Peyer's patch (tissue), 4 donors: ENCODE measurements around the gene CALD1. TPM values are rescaled to one million over a fixed set of nuclear protein-coding genes. Genes with fewer than 3 reads are reported as not detected.

Source experiments
- DNase-seq, 3 donors: peaks; one replicate each; pipeline ENCODE4 v3.0.0-alpha.2; 2017 to 2019
- H3K27ac ChIP-seq, 4 donors: fragments of 200-600 bp; sonication (generic); one replicate each; pipeline ENCODE4 v1.5.1; 2016 to 2019
- H3K27me3 ChIP-seq, 2 donors: fragments of 200-600 bp; sonication (generic); one replicate each; pipeline ENCODE4 v1.5.1; 2019
- H3K36me3 ChIP-seq, 3 donors: fragments of 200-600 bp; sonication (generic); one replicate each; pipeline ENCODE4 v1.5.1; 2016 to 2019
- H3K4me1 ChIP-seq, 4 donors: fragments of 200-600 bp; sonication (generic); one replicate each; pipeline ENCODE4 v1.5.1; 2016 to 2019
- H3K4me3 ChIP-seq, 4 donors: fragments of 200-600 bp; sonication (generic); 1 replicate in 3 of 4; 2 replicates in 1 of 4; pipeline ENCODE4 v1.5.1; 2016 to 2019; ENCODE audit warnings: mild to moderate bottlenecking in 1 of 4
- H3K9me3 ChIP-seq, 4 donors: fragments of 200-600 bp; sonication (generic); one replicate each; pipeline ENCODE4 v1.5.1; 2016 to 2019; ENCODE audit warnings: mild to moderate bottlenecking in 1 of 4
- CTCF ChIP-seq, 6 experiments: fragments of 450-650 bp in 4 of 6; fragments of 200-600 bp in 2 of 6; sonication (generic) in 1 of 6; IDR thresholded peaks; one replicate each; pipeline ENCODE4 v1.5.1; 2017 to 2019; ENCODE audit warnings: antibody characterized with exemption in 6 of 6, mild to moderate bottlenecking in 3 of 6, moderate library complexity in 1 of 6
- POLR2A ChIP-seq, 2 donors: fragments of 450-650 bp; IDR thresholded peaks; one replicate each; pipeline ENCODE4 v1.5.1; 2017; ENCODE audit warnings: antibody characterized with exemption in 2 of 2, mild to moderate bottlenecking in 2 of 2, moderate library complexity in 2 of 2
- total RNA-seq, 4 donors: library from RNA; depleted of rRNA; stranded (reverse); fragments of >200 nt; gene quantifications; one replicate each; pipeline ENCODE4 v1.1.0, GENCODE V29; 2016

The CALD1 gene
- total RNA-seq, 4 donors from 2014 or later = 39.2 to 536 (median 83.1) TPM

DNA sequence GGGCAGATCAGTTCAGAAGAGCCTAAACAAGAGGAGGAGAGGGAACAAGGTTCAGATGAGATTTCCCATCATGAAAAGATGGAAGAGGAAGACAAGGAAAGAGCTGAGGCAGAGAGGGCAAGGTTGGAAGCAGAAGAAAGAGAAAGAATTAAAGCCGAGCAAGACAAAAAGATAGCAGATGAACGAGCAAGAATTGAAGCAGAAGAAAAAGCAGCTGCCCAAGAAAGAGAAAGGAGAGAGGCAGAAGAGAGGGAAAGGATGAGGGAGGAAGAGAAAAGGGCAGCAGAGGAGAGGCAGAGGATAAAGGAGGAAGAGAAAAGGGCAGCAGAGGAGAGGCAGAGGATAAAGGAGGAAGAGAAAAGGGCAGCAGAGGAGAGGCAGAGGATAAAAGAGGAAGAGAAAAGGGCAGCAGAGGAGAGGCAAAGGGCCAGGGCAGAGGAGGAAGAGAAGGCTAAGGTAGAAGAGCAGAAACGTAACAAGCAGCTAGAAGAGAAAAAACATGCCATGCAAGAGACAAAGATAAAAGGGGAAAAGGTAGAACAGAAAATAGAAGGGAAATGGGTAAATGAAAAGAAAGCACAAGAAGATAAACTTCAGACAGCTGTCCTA lies 154.1 kb downstream of the CALD1 start:
- TF ChIP-seq POLR2A (IDR thresholded peaks at IDR 0.05) = no peak
- no peak for TF ChIP-seq CTCF (IDR thresholded peaks at IDR 0.05)
- peak overlapping the region in 2 of 4 donors; percentile 25 to 43 for H3K27ac ChIP-seq

GRCh38 chr7:134935701-134936100 lies 156.3 kb downstream of the CALD1 start:
- no peak overlapping the region for H3K4me3 ChIP-seq
- no peaks in the 10 kb centered on the region for H3K27me3 ChIP-seq
- peaks cover 0 to 6% (median 0%) of the 10 kb centered on the region in 3 donors for H3K36me3 ChIP-seq
- TF ChIP-seq CTCF (IDR thresholded peaks at IDR 0.05) (no peak), POLR2A (IDR thresholded peaks at IDR 0.05) (no peak)
- H3K27ac ChIP-seq = peak overlapping the region in 1 of 4 donors; percentile 1
- no peaks in the 10 kb centered on the region for H3K9me3 ChIP-seq
- peaks cover 0 to 8% (median 0%) of the 10 kb centered on the region in 4 donors for H3K4me1 ChIP-seq
- no peak for DNase-seq

More for the DNA sequence above, 154.1 kb downstream of the CALD1 start:
- H3K4me3 ChIP-seq = no peak overlapping the region
- no peaks in the 10 kb centered on the region for H3K9me3 ChIP-seq
- H3K36me3 ChIP-seq = peaks cover 0 to 9% (median 0%) of the 10 kb centered on the region in 3 donors
- DNase-seq = no peak
- peaks cover 0 to 8% (median 0%) of the 10 kb centered on the region in 4 donors for H3K4me1 ChIP-seq
- no peaks in the 10 kb centered on the region for H3K27me3 ChIP-seq

- H3K36me3 ChIP-seq = peaks cover 0 to 6% (median 0%) of the 10 kb centered on the region in 3 donors
- TF ChIP-seq CTCF (IDR thresholded peaks at IDR 0.05) = no peak
- no peak for TF ChIP-seq POLR2A (IDR thresholded peaks at IDR 0.05)
- H3K4me1 ChIP-seq = peaks cover 0 to 5% (median 0%) of the 10 kb centered on the region in 4 donors
- H3K27me3 ChIP-seq = no peaks in the 10 kb centered on the region
- no peak for DNase-seq
- no peak overlapping the region for H3K27ac ChIP-seq
- no peaks in the 10 kb centered on the region for H3K9me3 ChIP-seq
- H3K4me3 ChIP-seq = no peak overlapping the region
These were observed 157.6 kb downstream of the CALD1 start for GRCh38 chr7:134936893-134937510.

GRCh38 chr7:134938141-134938540 lies 158.7 kb downstream of the CALD1 start:
- H3K4me1 ChIP-seq = no peaks in the 10 kb centered on the region
- peaks cover 0 to 6% (median 0%) of the 10 kb centered on the region in 3 donors for H3K36me3 ChIP-seq
- TF ChIP-seq POLR2A (IDR thresholded peaks at IDR 0.05) (no peak), CTCF (IDR thresholded peaks at IDR 0.05) (no peak)
- no peaks in the 10 kb centered on the region for H3K9me3 ChIP-seq
- no peak overlapping the region for H3K27ac ChIP-seq
- no peak for DNase-seq
- no peaks in the 10 kb centered on the region for H3K27me3 ChIP-seq
- H3K4me3 ChIP-seq = no peak overlapping the region

GRCh38 chr7:134939136-134939535 lies 159.7 kb downstream of the CALD1 start:
- Histone ChIP-seq H3K4me1 (no peaks in the 10 kb centered on the region), H3K36me3 (peaks cover 0 to 6% (median 0%) of the 10 kb centered on the region in 3 donors), H3K4me3 (no peak overlapping the region), H3K9me3 (no peaks in the 10 kb centered on the region), H3K27ac (no peak overlapping the region), H3K27me3 (no peaks in the 10 kb centered on the region)
- no peak for DNase-seq
- TF ChIP-seq POLR2A (IDR thresholded peaks at IDR 0.05) = no peak
- TF ChIP-seq CTCF (IDR thresholded peaks at IDR 0.05) = no peak
